Activated naive CD4-positive, alpha-beta T cell treated with anti-CD3 and anti-CD28 coated beads for 36 hours (primary cell): ENCODE results near the gene LIMK2. TPM values are rescaled to one million over a fixed set of nuclear protein-coding genes. Genes with fewer than 3 reads are reported as not detected.
"Not testable (repeated sequence)": the region's sequence is repeated elsewhere in the genome, so short reads cannot be mapped to it uniquely, and the experiment has no call there.

Source experiments
- CTCF ChIA-PET: fragments of 350-600 bp; sonication (Branson Sonifier 250); formaldehyde crosslinking; loops from one replicate; lab custom pipeline; 2021; ENCODE audit warnings: antibody characterized with exemption; lab: Charles Lee
- DNase-seq: peaks from one replicate; pipeline ENCODE4 v3.0.0-alpha.2; 2020
- H3K27ac Mint-ChIP-seq: one replicate; pipeline ENCODE4 v1.8.0; 2021; ENCODE audit warnings: mild to moderate bottlenecking, mixed read lengths
- H3K27me3 Mint-ChIP-seq: one replicate; pipeline ENCODE4 v1.8.0; 2021; ENCODE audit warnings: low read depth, mixed read lengths
- H3K36me3 Mint-ChIP-seq: one replicate; pipeline ENCODE4 v1.8.0; 2021; ENCODE audit warnings: low read depth, mixed read lengths
- H3K4me1 Mint-ChIP-seq: one replicate; pipeline ENCODE4 v1.8.0; 2021; ENCODE audit warnings: low read depth, mixed read lengths
- H3K4me3 Mint-ChIP-seq: one replicate; pipeline ENCODE4 v1.8.0; 2021; ENCODE audit warnings: mild to moderate bottlenecking, moderate library complexity, mixed read lengths
- H3K9me3 Mint-ChIP-seq: one replicate; pipeline ENCODE4 v1.8.0; 2021; ENCODE audit warnings: mixed read lengths
- intact Hi-C: fragments of 100-400 bp; cut with micrococcal nuclease; formaldehyde crosslinking; loops from one replicate; pipeline ENCODE4 v1.15.1; 2023
- total RNA-seq, 2 experiments: library from RNA; stranded (reverse); gene quantifications; one replicate each; pipeline ENCODE4 v1.2.3, GENCODE V29; 2021

The LIMK2 gene
- total RNA-seq, 2 experiments from 2014 or later: 50.8 to 50.9 TPM

- peaks cover 15% of the 10 kb centered on the region for H3K4me1 Mint-ChIP-seq
- CTCF ChIA-PET: no interaction called here
These were observed 23.0 kb downstream of the LIMK2 start for GRCh38 chr22:31235081-31235480.

GRCh38 chr22:31236044-31236443 is 23.9 kb downstream of the LIMK2 start:
- intact Hi-C loops, H3K27ac Mint-ChIP-seq: not testable (repeated sequence)

More at GRCh38 chr22:31235081-31235480, 23.0 kb downstream of the LIMK2 start:
- Mint-ChIP-seq H3K27me3 (no peaks in the 10 kb centered on the region), H3K9me3 (no peaks in the 10 kb centered on the region), H3K36me3 (peaks cover 3% of the 10 kb centered on the region), H3K4me3 (no peak overlapping the region), H3K27ac (no peak overlapping the region)
- intact Hi-C loops: no loop called here
- DNase-seq: no peak

GRCh38 chr22:31238057-31238456 is 26.0 kb downstream of the LIMK2 start:
- no peak overlapping the region for H3K27ac Mint-ChIP-seq
- no peak for DNase-seq
- CTCF ChIA-PET: no interaction called here
- H3K27me3 Mint-ChIP-seq: no peaks in the 10 kb centered on the region
- H3K36me3 Mint-ChIP-seq: peaks cover 4% of the 10 kb centered on the region
- H3K9me3 Mint-ChIP-seq: no peaks in the 10 kb centered on the region
- peaks cover 9% of the 10 kb centered on the region for H3K4me1 Mint-ChIP-seq
- no peak overlapping the region for H3K4me3 Mint-ChIP-seq
- intact Hi-C loops: no loop called here

More at GRCh38 chr22:31236044-31236443, 23.9 kb downstream of the LIMK2 start:
- not testable (repeated sequence) for H3K4me1 Mint-ChIP-seq, H3K4me3 Mint-ChIP-seq, DNase-seq, H3K36me3 Mint-ChIP-seq, H3K27me3 Mint-ChIP-seq, H3K9me3 Mint-ChIP-seq
- CTCF ChIA-PET: interaction anchor here (1.2 kb wide), 1 partner anchor 36 kb away, joined by 3 read pairs; no protein-coding TSS in a partner anchor

- CTCF ChIA-PET: interaction anchor here (1.1 kb wide), 1 partner anchor 73 kb away, joined by 3 read pairs; no protein-coding TSS in a partner anchor
- Mint-ChIP-seq H3K27ac (no peak overlapping the region), H3K4me1 (peaks cover 10% of the 10 kb centered on the region), H3K27me3 (no peaks in the 10 kb centered on the region), H3K36me3 (peaks cover 3% of the 10 kb centered on the region), H3K4me3 (no peak overlapping the region), H3K9me3 (no peaks in the 10 kb centered on the region)
- intact Hi-C loops: no loop called here
- DNase-seq: no peak
These were observed 27.8 kb downstream of the LIMK2 start for GRCh38 chr22:31239771-31240370.

GRCh38 chr22:31241200-31241599 is 29.1 kb downstream of the LIMK2 start:
- intact Hi-C loops: no loop called here
- CTCF ChIA-PET: no interaction called here
- no peaks in the 10 kb centered on the region for H3K27me3 Mint-ChIP-seq

GRCh38 chr22:31241936-31242335 is 29.8 kb downstream of the LIMK2 start:
- intact Hi-C loops: no loop called here
- Mint-ChIP-seq H3K27me3 (no peaks in the 10 kb centered on the region), H3K36me3 (peaks cover 3% of the 10 kb centered on the region), H3K4me3 (no peak overlapping the region), H3K27ac (no peak overlapping the region), H3K4me1 (peaks cover 12% of the 10 kb centered on the region), H3K9me3 (no peaks in the 10 kb centered on the region)
- CTCF ChIA-PET: interaction anchor here (1.0 kb wide), 1 partner anchor 32 kb away, joined by 3 read pairs; no protein-coding TSS in a partner anchor
- DNase-seq: no peak

More at GRCh38 chr22:31241200-31241599, 29.1 kb downstream of the LIMK2 start:
- Mint-ChIP-seq H3K4me1 (peaks cover 10% of the 10 kb centered on the region), H3K4me3 (no peak overlapping the region), H3K9me3 (no peaks in the 10 kb centered on the region), H3K36me3 (peaks cover 3% of the 10 kb centered on the region), H3K27ac (no peak overlapping the region)
- DNase-seq: no peak

GRCh38 chr22:31243339-31244045 is 31.4 kb downstream of the LIMK2 start:
- intact Hi-C loops: no loop called here
- H3K27ac Mint-ChIP-seq: no peak overlapping the region

GRCh38 chr22:31244046-31244942 is 32.2 kb downstream of the LIMK2 start:
- no peak overlapping the region for H3K27ac Mint-ChIP-seq
- no peaks in the 10 kb centered on the region for H3K27me3 Mint-ChIP-seq
- H3K9me3 Mint-ChIP-seq: no peaks in the 10 kb centered on the region
- intact Hi-C loops: no loop called here
- DNase-seq: no peak
- CTCF ChIA-PET: interaction anchor here (0.6 kb wide), 1 partner anchor 71 kb away, joined by 5 read pairs; no protein-coding TSS in a partner anchor
- H3K4me1 Mint-ChIP-seq: peaks cover 26% of the 10 kb centered on the region
- H3K36me3 Mint-ChIP-seq: peaks cover 1% of the 10 kb centered on the region
- no peak overlapping the region for H3K4me3 Mint-ChIP-seq

More at GRCh38 chr22:31243339-31244045, 31.4 kb downstream of the LIMK2 start:
- no peak for DNase-seq
- no peaks in the 10 kb centered on the region for H3K9me3 Mint-ChIP-seq
- CTCF ChIA-PET: no interaction called here
- no peaks in the 10 kb centered on the region for H3K27me3 Mint-ChIP-seq
- H3K4me1 Mint-ChIP-seq: peaks cover 24% of the 10 kb centered on the region
- no peak overlapping the region for H3K4me3 Mint-ChIP-seq
- peaks cover 1% of the 10 kb centered on the region for H3K36me3 Mint-ChIP-seq

- Mint-ChIP-seq H3K4me1 (peaks cover 26% of the 10 kb centered on the region), H3K36me3 (peaks cover 1% of the 10 kb centered on the region), H3K4me3 (no peak overlapping the region), H3K27ac (no peak overlapping the region), H3K9me3 (no peaks in the 10 kb centered on the region), H3K27me3 (no peaks in the 10 kb centered on the region)
- intact Hi-C loops: no loop called here
- DNase-seq: no peak
- CTCF ChIA-PET: interaction anchor here (0.6 kb wide), 1 partner anchor 70 kb away, joined by 5 read pairs; no protein-coding TSS in a partner anchor
These were observed 32.9 kb downstream of the LIMK2 start for GRCh38 chr22:31244943-31245451.

- H3K4me3 Mint-ChIP-seq, H3K27me3 Mint-ChIP-seq, intact Hi-C loops, H3K9me3 Mint-ChIP-seq, H3K36me3 Mint-ChIP-seq, DNase-seq, H3K27ac Mint-ChIP-seq: not testable (repeated sequence)
- CTCF ChIA-PET: interaction anchor here (0.6 kb wide), 1 partner anchor 45 kb away, joined by 3 read pairs; no protein-coding TSS in a partner anchor
- peaks cover 24% of the 10 kb centered on the region for H3K4me1 Mint-ChIP-seq
These were observed 33.9 kb downstream of the LIMK2 start for GRCh38 chr22:31245998-31246397.

- H3K4me3 Mint-ChIP-seq: no peak overlapping the region
- no peaks in the 10 kb centered on the region for H3K9me3 Mint-ChIP-seq
- CTCF ChIA-PET: interaction anchor here (0.6 to 1.6 kb wide), 3 partner anchors 26 to 387 kb away, joined by 3 to 7 read pairs (median 3); no protein-coding TSS in a partner anchor
- no peak overlapping the region for H3K27ac Mint-ChIP-seq
- intact Hi-C loops: no loop called here
- no peaks in the 10 kb centered on the region for H3K27me3 Mint-ChIP-seq
- H3K36me3 Mint-ChIP-seq: peaks cover 1% of the 10 kb centered on the region
- DNase-seq: no peak
- peaks cover 21% of the 10 kb centered on the region for H3K4me1 Mint-ChIP-seq
These were observed 34.6 kb downstream of the LIMK2 start for GRCh38 chr22:31246687-31247086.
